OCI-LY3 (cell line): ENCODE data around the gene NOP16.

Experiments used
- CTCF ChIP-seq: fragments of 200-600, 300-600 bp; sonication (generic); IDR thresholded peaks from 2 replicates; pipeline ENCODE4 v1.5.1; 2014; ENCODE audit warnings: antibody characterized with exemption, low read length, low read depth
- EZH2phosphoT487 ChIP-seq: fragments of 200-600 bp; shearing (Covaris generic); IDR thresholded peaks from 2 replicates; pipeline ENCODE4 v1.6.1; 2018; ENCODE audit warnings: antibody characterized with exemption, mixed run types, low read depth

- no peak for TF ChIP-seq CTCF
- TF ChIP-seq EZH2phosphoT487 = no peak
Observed at GRCh38 chr5:176382721-176383120, 5.7 kb downstream of the NOP16 start.
